ENCODE results near the gene PCSK4.
A peak's percentile ranks its signal among the peaks of the same experiment; 100 is the strongest.
"Not testable (repeated sequence)": the region's sequence is repeated elsewhere in the genome, so short reads cannot be mapped to it uniquely, and the experiment has no call there.

Gene PCSK4

GRCh38 chr19:1486720-1487575 lies 3.2 kb downstream of the PCSK4 start:
- DNase-seq (ENCODE audit: low spot score) = no peak

GRCh38 chr19:1483979-1484428 lies 6.1 kb downstream of the PCSK4 start:
- DNase-seq (ENCODE audit: low spot score) = no peak

- no peak for DNase-seq (ENCODE audit: low spot score)
Measured at GRCh38 chr19:1483131-1483978, 6.8 kb downstream of the PCSK4 start.

- DNase-seq (ENCODE audit: low spot score) = no peak
Measured at GRCh38 chr19:1482361-1483130, 7.6 kb downstream of the PCSK4 start.

GRCh38 chr19:1481893-1482360 lies 8.2 kb downstream of the PCSK4 start:
- DNase-seq (ENCODE audit: low spot score) = no peak

- no peak for DNase-seq (ENCODE audit: low spot score)
Measured at GRCh38 chr19:1481224-1481892, 8.8 kb downstream of the PCSK4 start.

GRCh38 chr19:1478934-1479707 lies 11.0 kb downstream of the PCSK4 start, which contains the start of gene C19orf25:
Gene C19orf25 (minus strand): TSS chr19:1479215. CDS start chr19:1478903, 312 bp downstream.
- DNase-seq (ENCODE audit: low spot score) = peak; percentile 97

- not testable (repeated sequence) for DNase-seq (ENCODE audit: low spot score)
Measured at GRCh38 chr19:1477056-1477455, 13.1 kb downstream of the PCSK4 start.

- DNase-seq (ENCODE audit: low spot score) = no peak
Measured at GRCh38 chr19:1475751-1476437, 14.3 kb downstream of the PCSK4 start.

- no peak for DNase-seq (ENCODE audit: low spot score)
Measured at GRCh38 chr19:1474765-1475351, 15.3 kb downstream of the PCSK4 start.

GRCh38 chr19:1474011-1474764 lies 16.0 kb downstream of the PCSK4 start:
- DNase-seq (ENCODE audit: low spot score) = no peak

- no peak for DNase-seq (ENCODE audit: low spot score)
Measured at GRCh38 chr19:1473085-1473851, 16.9 kb downstream of the PCSK4 start.

GRCh38 chr19:1472231-1473084 lies 17.7 kb downstream of the PCSK4 start:
- DNase-seq (ENCODE audit: low spot score) = no peak

GRCh38 chr19:1471515-1472160 lies 18.5 kb downstream of the PCSK4 start:
- DNase-seq (ENCODE audit: low spot score) = no peak

GRCh38 chr19:1471010-1471514 lies 19.1 kb downstream of the PCSK4 start:
- no peak for DNase-seq (ENCODE audit: low spot score)

GRCh38 chr19:1470305-1471009 lies 19.7 kb downstream of the PCSK4 start:
- peak; percentile 58 for DNase-seq (ENCODE audit: low spot score)
